ENCODE data around the gene COLEC12.
A peak's percentile ranks its signal among the peaks of the same experiment; 100 is the strongest.
"Not testable (repeated sequence)": the region's sequence is repeated elsewhere in the genome, so short reads cannot be mapped to it uniquely, and the experiment has no call there.

Gene COLEC12

GRCh38 chr18:407191-407590, 93.3 kb downstream of the COLEC12 start:
- no peak for DNase-seq

GRCh38 chr18:406677-407076, 93.8 kb downstream of the COLEC12 start:
- DNase-seq = no peak

GRCh38 chr18:405006-405405, 95.5 kb downstream of the COLEC12 start:
- not testable (repeated sequence) for DNase-seq

GRCh38 chr18:404061-404636, 96.4 kb downstream of the COLEC12 start:
- DNase-seq = no peak

- no peak for DNase-seq
Observed at GRCh38 chr18:402129-402528, 98.4 kb downstream of the COLEC12 start.

GRCh38 chr18:400456-400855, 100.0 kb downstream of the COLEC12 start:
- no peak for DNase-seq

GRCh38 chr18:399631-400135, 100.8 kb downstream of the COLEC12 start:
- no peak for DNase-seq

- no peak for DNase-seq
Observed at GRCh38 chr18:398935-399630, 101.4 kb downstream of the COLEC12 start.

GRCh38 chr18:396556-396955, 103.9 kb downstream of the COLEC12 start:
- no peak for DNase-seq

GRCh38 chr18:396251-396555, 104.3 kb downstream of the COLEC12 start:
- DNase-seq = no peak

GRCh38 chr18:395456-396250, 104.8 kb downstream of the COLEC12 start:
- no peak for DNase-seq

- no peak for DNase-seq
Observed at GRCh38 chr18:394987-395362, 105.5 kb downstream of the COLEC12 start.

GRCh38 chr18:394262-394986, 106.1 kb downstream of the COLEC12 start:
- no peak for DNase-seq

GRCh38 chr18:393574-393957, 106.9 kb downstream of the COLEC12 start:
- no peak for DNase-seq

- DNase-seq = no peak
Observed at GRCh38 chr18:392928-393573, 107.5 kb downstream of the COLEC12 start.

GRCh38 chr18:390741-391478, 109.6 kb downstream of the COLEC12 start:
- DNase-seq = no peak

GRCh38 chr18:389658-390357, 110.7 kb downstream of the COLEC12 start:
- peak; percentile 4 for DNase-seq

GRCh38 chr18:388200-388599, 112.3 kb downstream of the COLEC12 start:
- DNase-seq = no peak

- no peak for DNase-seq
Observed at GRCh38 chr18:386994-387393, 113.5 kb downstream of the COLEC12 start.

- no peak for DNase-seq
Observed at GRCh38 chr18:384897-385296, 115.6 kb downstream of the COLEC12 start.

- no peak for DNase-seq
Observed at GRCh38 chr18:383135-383534, 117.4 kb downstream of the COLEC12 start.
